IMR-90 (cell line): ENCODE measurements around the gene FSTL5. TPM values are rescaled to one million over a fixed set of nuclear protein-coding genes. Genes with fewer than 3 reads are reported as not detected.

ENCODE experiments used
- ATAC-seq: fragments of 200-7000 bp; cut with Tn5 transposase; 2 replicates; pipeline ENCODE4 v1.9.1; 2020; ENCODE audit warnings: low read depth, mild to moderate bottlenecking, moderate library complexity
- BruUV-seq: library from RNA; stranded (reverse); fragments of 400-500 nt; replicated peaks from 2 replicates; lab custom pipeline; 2021; lab: Mats Ljungman, UMichigan
- CTCF ChIA-PET: fragments of 300-600 bp; formaldehyde crosslinking; extraction: SDS; loops from one replicate; lab custom pipeline; 2021; ENCODE audit warnings: antibody characterized with exemption; lab: Yijun Ruan, JAX
- POLR2A ChIA-PET: fragments of 300-600 bp; sonication (Branson Sonifier 250); formaldehyde crosslinking; loops from one replicate; lab custom pipeline; 2022; ENCODE audit warnings: antibody characterized with exemption; ENCODE audit not compliant: unreplicated experiment; lab: Charles Lee
- DNase-seq: peaks from one replicate; pipeline ENCODE4 v3.0.0; 2013
- H2AFZ ChIP-seq: replicated peaks from 2 replicates; pipeline ENCODE3; 2013; ENCODE audit warnings: low read length, mild to moderate bottlenecking; ENCODE audit not compliant: poor library complexity
- H2AK5ac ChIP-seq: 2 replicates; pipeline ENCODE4 v1.6.1; 2013; ENCODE audit warnings: low read depth, low read length, inconsistent platforms
- H2AK9ac ChIP-seq: replicated peaks from 2 replicates; pipeline ENCODE3; 2013; ENCODE audit warnings: mild to moderate bottlenecking, low read depth, low read length, moderate library complexity; ENCODE audit not compliant: poor library complexity
- H2BK120ac ChIP-seq: 2 replicates; pipeline ENCODE4 v1.6.1; 2013; ENCODE audit warnings: low read depth, low read length, inconsistent platforms
- H2BK15ac ChIP-seq: 3 replicates; pipeline ENCODE4 v1.6.1; 2013; ENCODE audit warnings: low read depth, low read length, inconsistent platforms
- H2BK20ac ChIP-seq: 2 replicates; pipeline ENCODE4 v1.6.1; 2013; ENCODE audit warnings: low read depth, mild to moderate bottlenecking, inconsistent platforms, low read length, moderate library complexity
- H2BK5ac ChIP-seq: 2 replicates; pipeline ENCODE4 v1.6.1; 2013; ENCODE audit warnings: mild to moderate bottlenecking, low read depth, low read length, inconsistent platforms; ENCODE audit not compliant: poor library complexity, severe bottlenecking
- H3K14ac ChIP-seq: replicated peaks from 2 replicates; pipeline ENCODE4 v1.6.1; 2013; ENCODE audit warnings: low read depth, low read length, inconsistent platforms
- H3K18ac ChIP-seq: 2 replicates; pipeline ENCODE4 v1.6.1; 2013; ENCODE audit warnings: low read depth, low read length, control low read depth
- H3K23ac ChIP-seq: 2 replicates; pipeline ENCODE4 v1.6.1; 2013; ENCODE audit warnings: low read depth, low read length, inconsistent platforms
- H3K27ac ChIP-seq: 2 replicates; pipeline ENCODE4 v1.5.1; 2013; ENCODE audit warnings: mild to moderate bottlenecking, control low read depth, low read length; ENCODE audit not compliant: insufficient read depth
- H3K27me3 ChIP-seq: 2 replicates; pipeline ENCODE4 v1.6.1; 2013; ENCODE audit warnings: low read length; ENCODE audit not compliant: control insufficient read depth, insufficient read depth
- H3K36me3 ChIP-seq: 2 replicates; pipeline ENCODE4 v1.6.1; 2013; ENCODE audit warnings: low read length, mixed read lengths; ENCODE audit not compliant: control insufficient read depth, insufficient read depth
- H3K4ac ChIP-seq: 2 replicates; pipeline ENCODE4 v1.6.1; 2013; ENCODE audit warnings: low read depth, low read length, inconsistent platforms
- H3K4me1 ChIP-seq: 2 replicates; pipeline ENCODE4 v1.6.1; 2013; ENCODE audit warnings: low read length, mixed read lengths; ENCODE audit not compliant: control insufficient read depth, insufficient read depth
- H3K4me2 ChIP-seq: 2 replicates; pipeline ENCODE4 v1.6.1; 2013; ENCODE audit warnings: low read depth, mild to moderate bottlenecking, control low read depth, low read length, moderate library complexity
- H3K4me3 ChIP-seq: 2 replicates; pipeline ENCODE4 v1.5.1; 2013; ENCODE audit warnings: low read depth, mild to moderate bottlenecking, control low read depth, low read length, moderate library complexity; ENCODE audit not compliant: insufficient read depth
- H3K56ac ChIP-seq: 2 replicates; pipeline ENCODE4 v1.6.1; 2013; ENCODE audit warnings: low read length, inconsistent platforms; ENCODE audit not compliant: insufficient read depth; ENCODE audit errors: extremely low read depth
- H3K79me1 ChIP-seq, 2 experiments: 2 replicates each; pipeline ENCODE4 v1.6.1; 2013; ENCODE audit warnings: low read length in 2 of 2, inconsistent platforms in 1 of 2, low read depth in 1 of 2
- H3K9ac ChIP-seq: 2 replicates; pipeline ENCODE4 v1.6.1; 2013; ENCODE audit warnings: low read depth, low read length, control low read depth
- H3K9me1 ChIP-seq: 2 replicates; pipeline ENCODE4 v1.6.1; 2013; ENCODE audit warnings: low read length, inconsistent platforms; ENCODE audit not compliant: insufficient read depth
- H3K9me3 ChIP-seq: 2 replicates; pipeline ENCODE4 v1.6.1; 2013; ENCODE audit warnings: low read length; ENCODE audit not compliant: control insufficient read depth, insufficient read depth
- H4K20me1 ChIP-seq: 2 replicates; pipeline ENCODE4 v1.6.1; 2013; ENCODE audit warnings: low read length, inconsistent platforms; ENCODE audit not compliant: insufficient read depth
- H4K5ac ChIP-seq: 2 replicates; pipeline ENCODE4 v1.6.1; 2013; ENCODE audit warnings: mild to moderate bottlenecking, low read depth, low read length, control low read depth
- H4K8ac ChIP-seq, 2 experiments: 2 replicates each; pipeline ENCODE4 v1.6.1; 2013; ENCODE audit warnings: low read depth in 2 of 2, low read length in 2 of 2, control low read depth in 1 of 2, inconsistent platforms in 1 of 2
- H4K91ac ChIP-seq: 2 replicates; pipeline ENCODE4 v1.6.1; 2013; ENCODE audit warnings: low read depth, low read length, inconsistent platforms; ENCODE audit not compliant: insufficient read depth
- WGBS, 2 experiments: methylation state at CpG; one replicate each; pipeline versions ENCODE4 v1.1.5 to v1.1.7; 2013; ENCODE audit warnings: missing lambda C conversion rate in 2 of 2; ENCODE audit not compliant: insufficient read length in 1 of 2; ENCODE audit errors: extremely low coverage in 2 of 2; 5-methylcytosine and 5-hydroxymethylcytosine counted together
- dilution Hi-C: fragments of 300-500 bp; cut with HindIII; formaldehyde crosslinking; loops from one replicate; pipeline ENCODE4 v1.14.3; 2018; ENCODE audit warnings: low sequenced_read_pairs; ENCODE audit not compliant: unreplicated experiment
- in situ Hi-C: fragments of 300-500 bp; cut with MboI; formaldehyde crosslinking; loops from 3 replicates; pipeline ENCODE4 v1.14.3; 2019; ENCODE audit warnings: low sequenced_read_pairs, inconsistent platforms, mixed read lengths
- intact Hi-C: fragments of 100-400 bp; cut with micrococcal nuclease; formaldehyde crosslinking; loops from 2 replicates; pipeline ENCODE4 v1.10.0; 2022
- polyA plus RNA-seq, 3 experiments: library from polyadenylated mRNA; depleted of rRNA; stranded (reverse); fragments of >200 nt; gene quantifications; 2 replicates each; pipeline ENCODE4 v1.2.3, GENCODE V29; 2012; ENCODE audit warnings: low replicate concordance in 1 of 3
- total RNA-seq: library from RNA; depleted of rRNA; stranded (reverse); fragments of >200 nt; gene quantifications from 2 replicates; pipeline ENCODE4 v1.2.3, GENCODE V29; 2012
- TF ChIP-seq, protein P1 (sequence below): conservative IDR thresholded peaks from 2 replicates; pipeline ENCODE4 v1.5.1; 2012; ENCODE audit warnings: mild to moderate bottlenecking, low read depth, low read length, improper control_type of control experiment

Gene FSTL5
- total and polyA plus RNA-seq, 2 of the 4 experiments (the other 2 are of a cell fraction) = under 0.01 TPM; not detected in 1

DNA sequence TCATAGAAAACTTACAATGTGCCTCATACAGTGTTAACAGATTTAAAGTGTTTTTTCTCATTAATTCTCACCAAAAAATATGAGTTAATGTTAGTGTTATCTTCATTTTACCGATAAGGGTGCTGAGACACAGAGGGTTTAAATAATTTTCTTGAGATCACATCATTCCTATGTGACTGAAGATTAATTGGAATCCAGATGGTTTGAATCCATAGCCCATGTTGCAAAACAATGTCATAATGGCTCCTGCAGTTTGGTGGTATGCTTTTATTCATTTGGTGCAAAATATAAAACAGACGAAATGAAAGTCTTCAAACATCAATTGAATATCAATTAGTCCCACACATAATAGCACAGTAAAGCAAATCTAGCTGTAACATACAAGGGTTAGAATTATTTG is 512.2 kb downstream of the FSTL5 start:
- Histone ChIP-seq H3K4me1 (no peaks in the 10 kb centered on the region), H4K91ac (no peak overlapping the region), H3K18ac (no peak overlapping the region), H2BK120ac (no peak overlapping the region), H3K79me1 (no peaks in the 10 kb centered on the region), H3K4me3 (no peak overlapping the region), H3K27ac (no peak overlapping the region), H2BK20ac (no peak overlapping the region), H3K56ac (no peak overlapping the region), H2BK15ac (no peak overlapping the region), H2AK5ac (no peak overlapping the region), H3K9ac (no peak overlapping the region), H3K36me3 (no peaks in the 10 kb centered on the region), H3K4ac (no peak overlapping the region), H3K4me2 (no peak overlapping the region), H4K5ac (no peak overlapping the region), H4K20me1 (no peaks in the 10 kb centered on the region), H2BK5ac (no peak overlapping the region), H3K27me3 (no peaks in the 10 kb centered on the region), H3K9me3 (peaks cover 4% of the 10 kb centered on the region), H2AFZ (no peak overlapping the region), H3K9me1 (no peaks in the 10 kb centered on the region), H4K8ac (no peak overlapping the region), H3K14ac (no peak overlapping the region), H2AK9ac (no peak overlapping the region), H3K23ac (no peak overlapping the region)
- TF ChIP-seq, protein P1, sequence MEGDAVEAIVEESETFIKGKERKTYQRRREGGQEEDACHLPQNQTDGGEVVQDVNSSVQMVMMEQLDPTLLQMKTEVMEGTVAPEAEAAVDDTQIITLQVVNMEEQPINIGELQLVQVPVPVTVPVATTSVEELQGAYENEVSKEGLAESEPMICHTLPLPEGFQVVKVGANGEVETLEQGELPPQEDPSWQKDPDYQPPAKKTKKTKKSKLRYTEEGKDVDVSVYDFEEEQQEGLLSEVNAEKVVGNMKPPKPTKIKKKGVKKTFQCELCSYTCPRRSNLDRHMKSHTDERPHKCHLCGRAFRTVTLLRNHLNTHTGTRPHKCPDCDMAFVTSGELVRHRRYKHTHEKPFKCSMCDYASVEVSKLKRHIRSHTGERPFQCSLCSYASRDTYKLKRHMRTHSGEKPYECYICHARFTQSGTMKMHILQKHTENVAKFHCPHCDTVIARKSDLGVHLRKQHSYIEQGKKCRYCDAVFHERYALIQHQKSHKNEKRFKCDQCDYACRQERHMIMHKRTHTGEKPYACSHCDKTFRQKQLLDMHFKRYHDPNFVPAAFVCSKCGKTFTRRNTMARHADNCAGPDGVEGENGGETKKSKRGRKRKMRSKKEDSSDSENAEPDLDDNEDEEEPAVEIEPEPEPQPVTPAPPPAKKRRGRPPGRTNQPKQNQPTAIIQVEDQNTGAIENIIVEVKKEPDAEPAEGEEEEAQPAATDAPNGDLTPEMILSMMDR = no peak
- WGBS, 2 experiments = no CpG with 5 or more reads among the region's 2 CpGs
- POLR2A ChIA-PET = no interaction called here
- ATAC-seq (no peak), DNase-seq (no peak)
- intact Hi-C loops = no loop called here
- in situ Hi-C loops = no loop called here
- dilution Hi-C loops = no loop called here
- no TSS peak for BruUV-seq
- CTCF ChIA-PET = no interaction called here
